CD4-positive, alpha-beta T cell treated with Interleukin-15 for 1 hour (primary cell): ENCODE data around the gene CD70.
"Not testable (repeated sequence)": the region's sequence is repeated elsewhere in the genome, so short reads cannot be mapped to it uniquely, and the experiment has no call there.

Experiments
- DNase-seq: peaks from one replicate; pipeline ENCODE4 v3.0.0-alpha.2; 2020

Gene CD70

DNA sequence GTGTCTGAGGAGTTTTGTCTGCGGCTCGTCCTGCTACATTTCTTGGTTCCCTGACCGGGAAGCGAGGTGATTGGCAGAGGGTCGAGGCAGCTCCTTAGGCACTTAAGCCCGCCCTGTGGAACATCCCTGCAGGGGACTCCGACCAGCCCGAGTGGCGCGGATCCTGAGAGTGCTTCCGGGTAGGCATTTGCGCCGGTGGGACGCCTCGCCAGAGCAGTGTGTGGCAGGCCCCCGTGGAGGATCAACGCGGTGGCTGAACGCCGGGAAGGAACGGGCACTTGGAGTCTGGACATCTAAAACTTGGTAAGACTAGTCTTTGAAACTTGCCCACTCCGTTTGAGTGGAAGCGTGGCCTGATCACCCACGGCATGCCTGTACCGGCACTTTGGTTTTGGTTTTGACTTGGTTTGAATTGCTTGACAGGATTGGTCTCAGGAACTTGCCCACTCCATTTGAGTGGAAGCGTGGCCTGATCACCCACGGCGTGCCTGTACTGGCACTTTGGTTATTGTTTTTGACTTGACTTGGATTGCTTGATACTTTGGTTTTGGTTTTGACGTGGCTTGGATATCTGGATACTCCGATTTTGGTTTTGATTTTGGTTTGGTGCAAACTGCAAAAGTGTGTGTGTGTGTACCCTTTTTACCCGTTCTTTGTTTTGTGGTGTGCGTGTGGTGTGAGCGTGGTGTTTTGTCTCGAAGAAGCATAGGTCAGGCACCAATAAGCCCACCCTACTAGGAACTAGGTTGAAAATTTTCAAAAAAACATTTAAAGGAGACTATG is 6.7 kb upstream of the CD70 start:
- not testable (repeated sequence) for DNase-seq

DNA sequence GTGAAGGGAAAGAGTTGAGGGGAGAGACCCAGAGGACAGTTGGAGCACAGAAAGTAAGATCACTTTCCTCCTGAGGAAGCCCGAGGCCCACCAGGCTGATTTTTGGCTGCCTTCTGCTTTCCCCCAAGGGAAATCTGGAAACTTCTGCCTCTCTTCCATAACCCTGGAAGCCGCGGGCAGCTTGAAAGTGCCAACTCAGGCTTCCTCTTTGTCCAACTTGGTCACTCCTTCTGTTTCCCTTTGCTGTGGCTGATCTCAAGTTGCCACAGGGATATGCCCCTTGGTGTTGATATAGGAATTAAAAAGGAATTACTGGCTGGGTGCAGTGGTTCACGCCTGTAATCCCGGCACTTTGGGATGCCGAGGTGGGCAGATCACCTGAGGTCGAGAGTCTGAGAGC is 5.7 kb upstream of the CD70 start:
- no peak for DNase-seq

DNA sequence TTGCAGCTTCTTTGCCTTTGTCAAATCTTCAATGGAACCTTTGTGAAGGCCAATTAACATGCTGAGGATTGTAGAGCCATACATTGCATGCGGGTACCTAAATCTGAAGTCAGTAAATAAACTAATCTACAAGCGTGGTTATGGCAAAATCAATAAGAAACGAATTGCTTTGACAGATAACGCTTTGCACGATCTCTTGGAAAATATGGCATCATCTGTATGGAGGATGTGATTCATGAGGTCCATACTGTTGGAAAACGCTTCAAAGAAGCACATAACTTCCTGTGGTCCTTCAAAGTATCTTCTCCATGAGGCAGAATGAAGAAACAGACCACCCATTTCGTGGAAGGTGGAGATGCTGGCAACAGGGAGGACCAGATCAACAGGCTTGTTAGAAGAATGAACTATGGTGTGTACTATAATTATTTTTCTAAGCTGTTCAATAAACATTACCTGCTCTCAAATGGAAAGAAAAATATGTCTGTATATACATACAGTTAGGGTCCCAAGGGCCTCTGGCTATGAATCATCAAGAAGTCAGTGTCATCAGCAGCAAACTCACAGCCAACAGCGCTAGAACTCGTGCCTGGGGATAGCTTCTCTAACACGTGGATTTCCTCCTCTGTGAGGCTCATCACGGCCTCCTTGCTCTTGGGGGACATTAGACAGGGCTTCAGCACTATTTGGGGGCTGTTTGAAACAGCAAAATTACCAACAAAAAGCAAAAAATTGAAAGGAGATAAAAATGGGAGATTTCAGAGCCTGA is 2.9 kb upstream of the CD70 start:
- DNase-seq = no peak

DNA sequence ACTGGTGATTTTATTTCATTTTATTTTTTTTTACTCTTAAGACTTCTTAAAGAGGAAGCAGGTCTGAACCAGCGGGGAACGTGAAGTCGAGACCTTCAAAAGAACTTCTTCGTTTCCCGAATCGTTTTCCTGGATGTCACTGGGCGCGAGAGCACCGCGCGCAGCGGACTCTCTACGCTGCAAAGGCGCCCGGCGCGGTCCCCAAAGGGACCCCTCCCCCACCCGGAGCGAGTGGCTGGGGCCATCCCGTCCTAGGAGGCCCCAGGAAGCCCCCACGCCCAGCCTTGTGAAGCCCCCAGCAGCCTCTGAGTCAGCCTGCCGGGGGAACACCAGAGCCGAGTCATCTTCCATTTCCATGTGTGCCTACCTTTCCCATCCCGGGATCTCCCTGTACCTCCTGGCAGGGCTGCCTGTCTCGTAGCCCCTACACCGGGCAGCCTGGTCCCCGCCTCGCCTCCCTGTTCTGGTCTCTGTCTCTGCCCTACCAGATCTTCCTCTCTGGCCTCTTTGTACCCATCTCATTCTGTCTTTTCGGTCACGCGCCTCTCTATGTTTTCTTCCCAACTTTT is 608 bp downstream of the CD70 start:
- no peak for DNase-seq

DNA sequence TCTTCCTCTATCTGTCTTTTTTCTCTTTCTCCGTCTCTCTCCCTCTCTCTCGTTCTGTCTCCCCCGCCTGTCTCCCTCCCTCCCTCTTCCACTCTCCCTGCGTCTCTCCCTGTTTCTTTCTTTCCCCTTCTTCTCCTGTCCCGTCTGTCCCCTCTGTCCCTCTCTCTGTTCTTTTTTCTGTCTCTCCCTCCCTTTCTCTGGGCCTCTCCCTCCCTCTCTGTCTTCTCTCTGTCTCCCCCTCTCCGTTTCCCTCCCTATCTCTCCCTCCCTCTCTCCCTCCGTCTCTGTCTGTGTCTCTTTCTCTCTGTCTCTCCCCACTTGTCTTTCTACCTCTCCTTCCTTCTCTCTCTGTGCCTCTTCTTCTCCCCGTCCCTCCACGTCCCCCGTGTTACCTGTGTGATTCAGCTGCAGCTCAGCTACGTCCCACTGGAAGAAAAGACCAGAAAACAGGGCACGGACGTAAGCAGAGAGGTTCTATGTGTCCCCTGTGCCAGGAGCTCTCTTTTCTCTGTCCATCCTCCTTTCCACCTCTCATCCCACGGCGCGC is 1.2 kb downstream of the CD70 start:
- DNase-seq = no peak

DNA sequence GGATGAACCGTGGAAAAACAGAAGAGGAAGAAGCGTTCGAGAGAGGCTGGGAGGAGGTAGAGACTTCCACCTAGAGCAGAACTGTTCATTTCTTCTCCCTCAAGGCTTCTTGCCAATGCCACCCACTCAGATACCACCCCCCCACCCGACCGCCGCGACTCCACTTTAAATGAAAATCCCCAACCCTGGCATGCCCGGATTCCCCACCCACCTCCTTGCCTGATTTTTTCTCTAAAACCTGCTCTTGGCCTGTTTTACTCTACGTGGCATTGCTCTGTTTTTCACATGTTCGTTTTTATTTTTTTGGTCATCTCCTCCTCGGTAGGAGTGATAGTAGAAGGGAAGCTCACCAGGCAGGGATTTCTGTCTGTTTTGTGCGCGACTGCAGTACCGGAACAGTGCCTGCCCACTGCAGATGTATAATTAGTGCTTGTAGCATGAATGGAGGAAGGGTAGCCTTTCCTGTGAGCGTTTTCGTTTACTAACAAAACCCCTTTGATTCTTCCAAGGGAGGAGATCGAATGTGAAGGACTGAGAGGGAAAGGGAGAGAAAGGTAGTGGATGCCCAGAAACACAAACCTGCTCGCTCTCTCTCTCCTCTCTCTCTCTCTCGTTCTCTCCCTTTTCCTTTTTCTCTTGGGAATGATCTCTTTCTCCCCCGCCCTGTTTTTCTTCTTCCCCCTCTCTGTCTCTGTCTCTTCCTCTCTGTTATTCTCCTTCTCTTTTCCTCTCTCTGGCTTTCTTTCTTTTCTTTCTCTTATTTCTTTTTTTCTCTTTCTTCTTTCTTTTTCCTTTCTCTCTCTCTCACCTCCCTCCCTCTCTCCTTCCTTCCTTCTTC is 2.2 kb downstream of the CD70 start:
- DNase-seq = no peak

DNA sequence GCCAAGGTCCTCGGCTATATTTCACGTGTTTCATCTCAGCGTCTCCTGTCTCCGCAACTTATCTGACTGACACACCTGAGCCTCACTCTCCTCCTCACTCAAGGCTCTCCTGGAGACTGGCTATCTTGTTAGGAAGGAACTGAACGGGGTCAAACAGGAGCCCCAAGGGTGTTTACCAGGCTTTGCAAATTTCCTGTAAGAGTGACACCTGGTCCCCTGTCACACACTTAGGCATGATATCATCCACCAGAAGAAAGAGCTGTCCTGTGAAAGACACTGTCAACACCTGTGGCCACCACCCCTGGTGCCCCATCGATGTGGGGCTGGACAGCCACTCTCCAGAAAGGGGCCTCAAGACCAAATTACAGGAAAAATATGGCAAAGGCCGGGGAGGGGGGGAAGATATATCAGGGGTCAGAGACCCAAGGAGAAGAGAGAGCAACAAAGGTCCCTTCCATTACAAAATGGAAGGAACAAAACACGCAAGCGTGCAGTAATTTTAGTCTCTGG is 2.9 kb downstream of the CD70 start:
- DNase-seq = no peak

DNA sequence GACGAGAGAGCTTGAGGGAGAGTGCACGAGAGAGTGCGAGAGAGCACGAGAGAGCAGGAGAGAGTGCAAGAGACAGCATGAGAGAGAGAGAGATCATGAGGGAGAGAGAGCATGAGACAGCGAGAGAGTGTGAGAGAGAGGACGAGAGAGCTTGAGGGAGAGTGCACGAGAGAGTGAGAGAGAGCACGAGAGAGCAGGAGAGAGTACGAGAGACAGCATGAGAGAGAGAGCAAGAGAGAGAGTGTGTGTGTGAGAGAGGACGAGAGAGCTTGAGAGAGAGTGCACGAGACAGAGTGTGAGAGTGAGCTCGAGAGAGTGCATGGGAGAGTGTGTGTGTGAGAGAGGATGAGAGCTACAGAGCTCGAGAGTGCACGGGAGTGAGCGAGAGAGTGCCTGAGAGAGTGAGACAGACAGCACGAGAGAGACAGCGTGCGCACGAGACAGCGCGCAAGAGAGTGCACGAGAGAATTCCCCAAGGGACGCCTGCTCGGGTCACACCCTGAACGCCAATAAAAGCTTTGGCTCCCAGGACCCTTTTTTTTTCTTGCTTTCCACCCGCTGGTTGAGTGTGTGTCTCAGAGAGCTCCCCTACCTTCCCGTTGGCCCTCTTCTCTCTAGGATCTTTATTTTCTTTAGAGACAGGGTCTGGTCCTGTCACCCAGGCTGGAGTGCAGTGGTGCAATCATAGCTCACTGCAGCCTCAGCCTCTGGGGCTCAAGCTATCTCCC is 3.7 kb downstream of the CD70 start:
- DNase-seq = peak; percentile 37

DNA sequence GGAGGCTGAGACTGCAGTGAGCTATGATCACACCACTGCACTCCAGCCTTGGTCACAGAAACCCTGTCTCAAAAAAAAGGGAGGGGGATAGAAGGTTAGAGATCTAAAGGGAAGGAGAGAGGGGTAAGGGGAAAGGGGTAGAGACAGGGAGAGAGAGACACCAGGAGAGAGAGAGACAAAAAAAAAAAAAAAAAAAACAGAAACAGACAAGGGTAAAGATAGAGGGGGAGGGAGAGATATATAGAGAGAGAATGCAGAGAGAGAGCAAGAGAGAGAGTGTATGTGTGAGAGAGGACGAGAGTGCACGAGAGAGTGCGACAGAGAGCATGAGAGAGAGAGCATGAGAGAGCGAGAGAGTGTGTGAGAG is 4.2 kb downstream of the CD70 start:
- DNase-seq = no peak

DNA sequence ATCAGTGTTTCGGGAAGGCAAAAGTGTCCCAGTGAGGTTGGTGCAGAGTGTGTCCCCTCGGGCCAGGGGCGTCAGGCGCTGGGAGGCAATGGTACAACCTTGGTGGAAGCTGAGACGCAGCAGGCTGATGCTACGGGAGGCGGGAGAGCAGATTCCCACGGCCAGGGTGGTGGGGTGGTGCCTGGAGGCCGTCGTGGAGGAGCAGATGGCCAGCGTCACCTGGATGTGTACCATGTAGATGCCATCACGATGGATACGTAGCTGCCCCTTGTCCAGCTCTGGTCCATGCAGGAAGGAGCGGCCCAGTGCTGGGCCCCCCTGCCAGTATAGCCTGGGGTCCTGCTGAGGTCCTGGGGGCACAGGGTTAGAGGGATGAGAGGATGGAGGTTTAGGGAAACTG is 4.9 kb downstream of the CD70 start:
- no peak for DNase-seq

DNA sequence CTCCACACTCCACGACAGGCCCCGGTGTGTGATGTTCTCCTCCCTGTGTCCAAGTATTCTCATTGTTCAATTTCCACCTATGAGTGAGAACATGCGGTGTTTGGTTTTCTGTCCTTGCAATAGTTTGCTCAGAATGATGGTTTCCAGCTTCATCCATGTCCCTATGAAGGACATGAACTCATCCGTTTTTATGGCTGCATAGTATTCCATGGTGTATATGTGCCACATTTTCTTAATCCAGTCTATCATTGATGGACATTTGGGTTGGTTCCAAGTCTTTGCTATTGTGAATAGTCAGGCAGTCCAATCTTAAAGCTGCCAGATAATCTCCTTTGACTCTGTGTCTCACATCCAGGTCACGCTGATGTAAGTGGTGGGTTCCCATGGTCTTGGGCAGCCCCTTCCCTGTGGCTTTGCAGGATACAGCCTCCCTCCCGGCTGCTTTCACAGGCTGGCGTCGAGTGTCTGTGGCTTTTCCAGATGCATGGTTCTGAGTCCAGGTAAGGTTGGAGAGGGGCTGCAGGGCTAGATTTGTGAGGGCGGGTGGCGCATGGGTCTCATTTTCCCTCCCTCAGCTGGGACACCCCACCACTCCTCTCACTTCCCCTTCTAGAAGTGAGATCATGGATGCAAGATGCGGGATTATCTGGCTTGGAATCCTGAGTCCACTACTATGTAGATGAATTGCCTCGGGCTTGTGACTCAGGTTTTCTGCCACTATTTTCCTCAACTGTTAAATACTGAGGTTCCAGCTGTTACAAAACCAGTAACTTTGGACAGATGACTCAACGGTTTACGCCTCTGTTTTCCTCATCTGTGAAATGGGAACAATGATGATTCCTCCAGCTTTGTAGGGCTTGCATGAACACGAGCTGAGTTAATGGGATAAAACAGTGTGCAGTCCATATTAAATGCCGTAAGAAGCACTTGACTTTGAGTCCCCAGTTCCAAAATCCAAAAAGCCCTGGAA is 8.2 kb downstream of the CD70 start:
- not testable (repeated sequence) for DNase-seq

DNA sequence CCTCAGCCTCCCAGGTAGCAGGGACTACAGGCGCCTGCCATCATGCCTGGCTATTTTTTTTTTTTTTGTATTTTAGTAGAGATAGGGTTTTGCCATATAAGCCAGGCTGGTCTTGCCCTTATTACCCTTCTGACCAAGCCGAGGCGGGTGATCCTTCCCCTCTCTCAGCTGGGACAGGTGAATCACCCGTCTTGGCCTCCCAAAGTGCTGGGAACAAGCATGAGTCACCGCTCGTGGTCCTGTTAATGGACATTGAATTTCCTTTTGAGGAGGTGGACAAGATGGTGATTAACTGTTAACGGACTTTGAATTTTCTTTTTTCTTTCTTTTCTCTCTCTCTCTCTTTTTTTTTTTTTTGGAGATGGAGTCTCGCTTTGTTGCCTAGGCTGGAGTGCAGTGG is 10.6 kb downstream of the CD70 start:
- DNase-seq = peak; percentile 30

DNA sequence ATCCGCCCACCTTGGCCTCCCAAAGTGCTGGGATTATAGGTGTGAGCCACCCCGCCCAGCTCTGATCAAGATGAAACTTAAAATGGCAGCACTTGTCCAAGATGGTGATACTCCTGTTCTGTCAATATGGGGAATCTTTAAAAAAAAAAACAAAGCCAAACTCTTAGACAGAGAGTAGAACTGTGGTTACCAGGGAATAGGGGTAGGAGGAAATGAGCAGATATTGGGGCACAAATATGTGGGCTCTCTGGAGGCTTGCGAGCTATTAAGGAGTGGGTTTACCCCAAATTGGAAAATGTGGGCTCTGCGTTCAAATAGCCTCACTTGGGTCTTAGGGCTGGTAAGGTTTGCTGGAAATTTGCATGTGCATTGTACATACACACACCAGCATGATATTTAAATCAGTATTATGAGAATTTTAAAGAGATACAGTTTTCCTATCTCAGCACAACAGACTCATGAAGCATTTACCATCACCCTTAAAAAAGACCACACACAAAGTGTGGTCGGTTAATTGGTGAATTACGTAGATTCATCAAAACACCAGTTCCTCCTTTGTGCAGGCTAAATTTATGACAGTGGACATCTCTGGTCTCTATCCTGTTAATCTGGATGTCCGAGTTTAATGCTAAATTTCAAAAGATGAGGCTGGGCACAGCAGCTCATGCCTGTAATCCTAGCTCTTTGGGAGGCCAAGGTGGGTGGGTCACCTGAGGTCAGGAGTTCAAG is 11.3 kb downstream of the CD70 start:
- no peak for DNase-seq

DNA sequence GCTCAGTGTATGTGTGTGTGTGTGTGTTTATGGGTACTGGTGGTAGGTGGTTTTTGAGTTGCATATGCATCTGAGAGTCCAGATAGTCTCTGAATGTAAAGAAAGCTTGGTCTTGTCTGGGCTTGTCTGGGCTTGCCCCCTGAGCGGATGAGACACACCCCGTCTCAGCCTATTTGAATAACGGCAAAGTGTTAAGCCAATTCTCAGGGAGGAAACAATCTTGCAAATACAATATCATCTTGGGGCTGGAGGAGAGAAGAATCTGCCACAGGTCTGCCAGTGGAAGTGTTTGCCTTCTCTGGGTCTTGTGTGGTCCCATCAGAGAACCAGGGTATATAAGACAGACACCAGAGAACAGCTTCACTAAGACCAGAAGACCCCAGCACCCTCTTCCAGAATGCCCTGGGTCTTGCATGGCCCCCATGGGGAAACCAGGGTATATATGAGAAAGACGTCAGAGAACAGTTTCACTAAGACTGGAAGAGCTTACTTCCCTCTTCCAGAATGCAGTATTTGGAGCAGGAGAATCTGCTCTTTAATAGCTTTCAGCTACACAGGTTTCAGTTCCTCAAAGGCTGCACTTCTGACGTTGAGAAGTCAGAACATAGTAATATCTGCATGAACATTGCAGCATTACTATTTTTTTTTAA is 13.3 kb downstream of the CD70 start:
- DNase-seq = peak; percentile 34

DNA sequence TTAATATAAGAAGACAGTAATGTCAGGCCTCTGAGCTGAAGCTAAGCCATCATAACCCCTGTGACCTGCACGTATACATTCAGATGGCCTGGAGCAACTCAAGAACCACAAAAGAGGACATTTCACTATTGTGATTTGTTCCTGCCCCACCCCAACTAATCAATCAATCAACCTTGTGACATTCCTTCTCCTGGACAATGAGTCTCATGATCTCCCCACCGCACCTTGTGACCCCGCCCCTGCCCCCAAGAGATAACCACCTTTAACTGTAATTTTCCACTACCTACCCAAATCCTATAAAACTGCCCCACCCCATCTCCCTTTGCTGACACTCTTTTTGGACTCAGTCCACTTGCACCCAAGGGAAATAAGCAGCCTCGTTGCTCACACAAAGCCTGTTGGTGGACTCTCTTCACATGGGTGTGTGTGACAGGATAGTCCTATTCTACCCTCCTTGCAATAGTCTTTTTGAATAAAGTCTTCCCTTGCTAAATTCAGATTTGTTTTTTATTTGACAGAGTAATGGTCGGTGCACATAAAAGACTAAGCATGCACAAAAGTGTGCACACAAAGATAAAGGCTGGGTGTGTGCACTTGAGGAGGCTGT is 14.0 kb downstream of the CD70 start:
- DNase-seq = no peak

DNA sequence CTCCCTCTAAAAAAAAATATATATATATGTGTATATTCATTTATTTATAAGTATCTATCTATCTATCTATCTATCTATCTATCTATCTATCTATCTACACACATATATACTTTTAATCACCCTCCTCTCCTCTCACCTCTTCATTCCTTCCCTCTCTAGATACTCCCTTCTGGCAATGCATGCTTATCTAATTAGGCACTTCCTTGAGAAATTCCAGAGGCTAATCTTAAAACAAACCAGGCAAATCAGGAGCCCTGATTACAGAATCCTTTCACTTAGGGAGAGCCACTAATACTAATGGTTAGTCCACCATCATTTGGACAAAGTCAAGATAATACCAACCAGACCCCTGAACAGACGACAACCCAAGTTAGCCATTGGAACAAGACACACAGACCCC is 17.6 kb downstream of the CD70 start:
- DNase-seq = no peak

DNA sequence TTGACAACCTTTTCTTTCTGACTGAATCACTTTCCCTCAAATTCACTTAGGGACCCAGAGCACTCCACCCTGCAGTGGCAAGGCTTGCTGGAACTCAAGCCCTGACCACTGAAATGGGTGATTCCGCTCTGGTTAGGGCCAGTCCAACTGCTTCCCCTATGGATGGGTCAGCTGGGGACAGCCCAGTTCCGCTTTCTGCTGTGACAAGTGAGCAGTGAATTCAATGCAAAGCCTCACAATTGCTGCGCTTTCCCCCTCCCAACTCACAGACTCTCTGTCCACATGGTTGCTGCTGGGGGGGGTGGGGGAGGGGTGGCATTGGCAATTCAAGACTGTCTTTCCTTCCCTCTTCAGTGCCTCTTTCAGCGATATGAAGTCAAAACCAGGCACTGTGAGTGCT is 18.7 kb downstream of the CD70 start:
- DNase-seq = peak; percentile 64

DNA sequence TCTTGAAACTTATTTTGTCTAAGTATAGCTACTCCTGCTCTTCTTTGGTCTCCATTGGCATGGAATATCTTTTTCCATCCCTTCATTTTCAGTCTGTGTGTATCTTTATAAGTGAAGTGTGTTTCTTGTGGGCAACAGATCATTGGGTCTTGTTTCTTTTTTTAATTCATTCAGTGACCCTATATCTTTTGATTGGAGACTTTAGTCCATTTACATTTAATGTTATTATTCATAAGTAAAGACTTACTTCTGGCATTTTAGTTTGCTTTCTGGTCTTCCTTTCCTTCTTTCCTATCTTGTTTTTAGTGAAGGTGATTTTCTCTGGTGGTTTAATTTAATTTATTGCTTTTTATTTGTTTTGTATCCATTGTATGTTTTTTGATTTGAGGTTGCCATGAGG is 19.8 kb downstream of the CD70 start:
- no peak for DNase-seq

DNA sequence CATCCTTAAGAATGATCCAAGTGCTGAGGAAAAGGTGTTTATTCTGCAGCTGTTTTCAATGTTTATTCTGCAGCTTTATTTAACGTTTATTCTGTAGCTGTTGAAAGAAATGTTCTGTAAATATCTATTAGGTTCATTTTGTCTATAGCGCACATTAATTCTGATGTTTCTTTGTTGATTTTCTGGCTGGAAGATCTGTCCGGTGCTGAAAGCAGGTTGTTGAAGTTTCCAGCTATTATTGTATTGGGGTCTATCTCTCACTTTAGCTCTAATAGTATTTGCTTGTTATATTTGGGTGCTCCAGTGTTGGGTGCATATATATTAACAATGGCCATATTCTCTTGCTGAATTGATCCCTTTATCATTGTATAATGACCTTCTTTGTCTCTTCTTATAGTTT is 20.2 kb downstream of the CD70 start:
- DNase-seq = no peak
